ENCODE data around the gene DDX53.

The DDX53 gene

GRCh38 chrX:22958250-22958649, 41.5 kb upstream of the DDX53 start:
- Histone ChIP-seq H4K20me1 (ENCODE audit: control insufficient read depth, insufficient read depth, low read depth, low read length) (no peaks in the 10 kb centered on the region), H3K4me3 (ENCODE audit: low read length) (no peak overlapping the region), H3K79me2 (ENCODE audit: control insufficient read depth, low read length) (no peaks in the 10 kb centered on the region), H3K9me3 (ENCODE audit: control insufficient read depth, insufficient read depth, low read length) (no peaks in the 10 kb centered on the region), H3K9me2 (replicated peaks; ENCODE audit: control insufficient read depth, low read length) (no peaks in the 10 kb centered on the region), H3K4me2 (ENCODE audit: low read length) (no peak overlapping the region), H3K27me3 (ENCODE audit: control insufficient read depth, low read length) (no peaks in the 10 kb centered on the region), H3K4me1 (ENCODE audit: control insufficient read depth, low read length) (no peaks in the 10 kb centered on the region), H3K36me3 (ENCODE audit: control insufficient read depth, low read length) (no peaks in the 10 kb centered on the region), H3F3A (ENCODE audit: control insufficient read depth, insufficient read depth) (no peaks in the 10 kb centered on the region), H3K27ac (ENCODE audit: low read depth, low read length) (no peak overlapping the region)
- TF ChIP-seq CTCF (IDR thresholded peaks at IDR 0.05; ENCODE audit: low read depth, low read length, poor library complexity, severe bottlenecking) (no peak), EZH2phosphoT487 (IDR thresholded peaks at IDR 0.05; ENCODE audit: borderline replicate concordance, low read length) (no peak)

- no peaks in the 10 kb centered on the region for H3K9me3 ChIP-seq (ENCODE audit: control insufficient read depth, insufficient read depth, low read length)
- no peaks in the 10 kb centered on the region for H3K9me2 ChIP-seq (replicated peaks; ENCODE audit: control insufficient read depth, low read length)
- H3K4me2 ChIP-seq (ENCODE audit: low read length), result no peak overlapping the region
Observed at GRCh38 chrX:22959204-22959920, 40.4 kb upstream of the DDX53 start.

GRCh38 chrX:22963196-22963595, 36.6 kb upstream of the DDX53 start:
- Histone ChIP-seq H3K4me1 (ENCODE audit: control insufficient read depth, low read length) (no peaks in the 10 kb centered on the region), H3K9me3 (ENCODE audit: control insufficient read depth, insufficient read depth, low read length) (no peaks in the 10 kb centered on the region), H3K79me2 (ENCODE audit: control insufficient read depth, low read length) (no peaks in the 10 kb centered on the region), H3K4me3 (ENCODE audit: low read length) (no peak overlapping the region), H3K9me2 (replicated peaks; ENCODE audit: control insufficient read depth, low read length) (no peaks in the 10 kb centered on the region), H4K20me1 (ENCODE audit: control insufficient read depth, insufficient read depth, low read depth, low read length) (no peaks in the 10 kb centered on the region), H3F3A (ENCODE audit: control insufficient read depth, insufficient read depth) (no peaks in the 10 kb centered on the region), H3K4me2 (ENCODE audit: low read length) (no peak overlapping the region), H3K27me3 (ENCODE audit: control insufficient read depth, low read length) (no peaks in the 10 kb centered on the region), H3K27ac (ENCODE audit: low read depth, low read length) (no peak overlapping the region), H3K36me3 (ENCODE audit: control insufficient read depth, low read length) (no peaks in the 10 kb centered on the region)
- TF ChIP-seq EZH2phosphoT487 (IDR thresholded peaks at IDR 0.05; ENCODE audit: borderline replicate concordance, low read length), result no peak
- no peak for TF ChIP-seq CTCF (IDR thresholded peaks at IDR 0.05; ENCODE audit: low read depth, low read length, poor library complexity, severe bottlenecking)

More at GRCh38 chrX:22959204-22959920, 40.4 kb upstream of the DDX53 start:
- H3K79me2 ChIP-seq (ENCODE audit: control insufficient read depth, low read length), result no peaks in the 10 kb centered on the region
- H3K27ac ChIP-seq (ENCODE audit: low read depth, low read length), result no peak overlapping the region
- no peaks in the 10 kb centered on the region for H3K36me3 ChIP-seq (ENCODE audit: control insufficient read depth, low read length)
- no peaks in the 10 kb centered on the region for H4K20me1 ChIP-seq (ENCODE audit: control insufficient read depth, insufficient read depth, low read depth, low read length)
- no peaks in the 10 kb centered on the region for H3F3A ChIP-seq (ENCODE audit: control insufficient read depth, insufficient read depth)
- no peaks in the 10 kb centered on the region for H3K4me1 ChIP-seq (ENCODE audit: control insufficient read depth, low read length)
- no peaks in the 10 kb centered on the region for H3K27me3 ChIP-seq (ENCODE audit: control insufficient read depth, low read length)
- no peak for TF ChIP-seq EZH2phosphoT487 (IDR thresholded peaks at IDR 0.05; ENCODE audit: borderline replicate concordance, low read length)
- TF ChIP-seq CTCF (IDR thresholded peaks at IDR 0.05; ENCODE audit: low read depth, low read length, poor library complexity, severe bottlenecking), result no peak
- H3K4me3 ChIP-seq (ENCODE audit: low read length), result no peak overlapping the region
